ENCODE results near the gene SP5. TPM values are rescaled to one million over a fixed set of nuclear protein-coding genes. Genes with fewer than 3 reads are reported as not detected.
A peak's percentile ranks its signal among the peaks of the same experiment; 100 is the strongest.

SP5 gene
- total and polyA plus RNA-seq, 9 of the 15 experiments (the other 6 are each of a cell fraction or from before 2014, with no cell fraction given), result 0.03 to 1.7 (median 0.16) TPM; not detected in 1

DNA sequence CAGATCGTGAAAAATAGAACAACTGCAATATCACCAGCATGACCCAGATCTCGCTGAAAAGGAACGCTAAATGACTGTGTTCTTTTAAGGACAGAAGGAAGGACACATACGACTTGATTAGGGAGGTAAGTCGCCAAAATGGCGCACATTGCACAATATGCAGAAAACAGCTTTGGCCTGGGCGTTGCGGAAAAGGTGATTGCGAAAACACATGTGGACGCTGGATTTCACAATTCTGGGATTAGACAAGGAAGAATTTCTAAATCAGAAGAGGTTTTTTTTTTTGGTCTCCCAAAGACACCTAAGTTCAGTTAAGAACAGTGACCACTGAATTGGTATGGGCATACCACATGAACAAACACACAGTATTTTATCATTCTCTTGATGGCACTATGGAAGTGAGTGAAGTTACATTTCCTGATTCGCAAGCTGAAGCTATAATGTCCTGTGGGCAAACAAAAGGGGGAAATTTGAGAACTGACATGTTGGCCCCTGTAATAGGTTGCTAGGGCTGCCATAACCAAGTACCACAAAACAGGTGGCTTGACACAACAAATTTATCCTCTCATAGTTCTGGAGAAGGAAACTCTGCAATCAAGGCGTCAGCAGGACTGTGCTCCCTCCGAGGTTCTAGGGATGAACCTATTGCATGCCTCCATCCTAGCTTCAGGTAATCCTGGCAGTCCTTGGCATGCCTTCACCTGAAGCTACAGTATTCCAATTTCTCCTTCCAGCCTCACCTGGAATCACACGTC lies 29.3 kb downstream of the SP5 start (continued):
- TF ChIP-seq NUFIP1 (IDR thresholded peaks at IDR 0.05; ENCODE audit: partially characterized antibody) (no peak), ZKSCAN8 (CRISPR knock-in tag; IDR thresholded peaks at IDR 0.05) (no peak), ZNF316 (IDR thresholded peaks at IDR 0.05) (peak; percentile 74), TAF7 (tag; IDR thresholded peaks at IDR 0.05) (no peak), NR3C1 (CRISPR knock-in tag; IDR thresholded peaks at IDR 0.05) (no peak), POLR2B (IDR thresholded peaks at IDR 0.05; ENCODE audit: low read depth, partially characterized antibody) (no peak), CBX2 (IDR thresholded peaks at IDR 0.05; ENCODE audit: insufficient read depth, low read length, poor library complexity, severe bottlenecking) (no peak), POLR3G (IDR thresholded peaks at IDR 0.05; ENCODE audit: extremely low read depth, insufficient read length, insufficient replicate concordance) (no peak), MCM2 (IDR thresholded peaks at IDR 0.05; ENCODE audit: low read depth) (no peak), ZNF780A (CRISPR knock-in tag; IDR thresholded peaks at IDR 0.05) (no peak), HIVEP1 (CRISPR knock-in tag; IDR thresholded peaks at IDR 0.05) (no peak), SREBF2 (CRISPR knock-in tag; IDR thresholded peaks at IDR 0.05) (no peak), ZNF551 (CRISPR knock-in tag; IDR thresholded peaks at IDR 0.05) (no peak), FOXJ2 (tag; IDR thresholded peaks at IDR 0.05) (no peak), MTA3 (IDR thresholded peaks at IDR 0.05; ENCODE audit: borderline replicate concordance) (no peak), PTBP1 (IDR thresholded peaks at IDR 0.05; ENCODE audit: low read depth, low read length) (no peak)
- TF ChIP-seq, protein P1, sequence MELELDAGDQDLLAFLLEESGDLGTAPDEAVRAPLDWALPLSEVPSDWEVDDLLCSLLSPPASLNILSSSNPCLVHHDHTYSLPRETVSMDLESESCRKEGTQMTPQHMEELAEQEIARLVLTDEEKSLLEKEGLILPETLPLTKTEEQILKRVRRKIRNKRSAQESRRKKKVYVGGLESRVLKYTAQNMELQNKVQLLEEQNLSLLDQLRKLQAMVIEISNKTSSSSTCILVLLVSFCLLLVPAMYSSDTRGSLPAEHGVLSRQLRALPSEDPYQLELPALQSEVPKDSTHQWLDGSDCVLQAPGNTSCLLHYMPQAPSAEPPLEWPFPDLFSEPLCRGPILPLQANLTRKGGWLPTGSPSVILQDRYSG (tag; conservative IDR thresholded peaks at IDR 0.05; ENCODE audit: low read depth), result no peak
- TF ChIP-seq, protein P2, sequence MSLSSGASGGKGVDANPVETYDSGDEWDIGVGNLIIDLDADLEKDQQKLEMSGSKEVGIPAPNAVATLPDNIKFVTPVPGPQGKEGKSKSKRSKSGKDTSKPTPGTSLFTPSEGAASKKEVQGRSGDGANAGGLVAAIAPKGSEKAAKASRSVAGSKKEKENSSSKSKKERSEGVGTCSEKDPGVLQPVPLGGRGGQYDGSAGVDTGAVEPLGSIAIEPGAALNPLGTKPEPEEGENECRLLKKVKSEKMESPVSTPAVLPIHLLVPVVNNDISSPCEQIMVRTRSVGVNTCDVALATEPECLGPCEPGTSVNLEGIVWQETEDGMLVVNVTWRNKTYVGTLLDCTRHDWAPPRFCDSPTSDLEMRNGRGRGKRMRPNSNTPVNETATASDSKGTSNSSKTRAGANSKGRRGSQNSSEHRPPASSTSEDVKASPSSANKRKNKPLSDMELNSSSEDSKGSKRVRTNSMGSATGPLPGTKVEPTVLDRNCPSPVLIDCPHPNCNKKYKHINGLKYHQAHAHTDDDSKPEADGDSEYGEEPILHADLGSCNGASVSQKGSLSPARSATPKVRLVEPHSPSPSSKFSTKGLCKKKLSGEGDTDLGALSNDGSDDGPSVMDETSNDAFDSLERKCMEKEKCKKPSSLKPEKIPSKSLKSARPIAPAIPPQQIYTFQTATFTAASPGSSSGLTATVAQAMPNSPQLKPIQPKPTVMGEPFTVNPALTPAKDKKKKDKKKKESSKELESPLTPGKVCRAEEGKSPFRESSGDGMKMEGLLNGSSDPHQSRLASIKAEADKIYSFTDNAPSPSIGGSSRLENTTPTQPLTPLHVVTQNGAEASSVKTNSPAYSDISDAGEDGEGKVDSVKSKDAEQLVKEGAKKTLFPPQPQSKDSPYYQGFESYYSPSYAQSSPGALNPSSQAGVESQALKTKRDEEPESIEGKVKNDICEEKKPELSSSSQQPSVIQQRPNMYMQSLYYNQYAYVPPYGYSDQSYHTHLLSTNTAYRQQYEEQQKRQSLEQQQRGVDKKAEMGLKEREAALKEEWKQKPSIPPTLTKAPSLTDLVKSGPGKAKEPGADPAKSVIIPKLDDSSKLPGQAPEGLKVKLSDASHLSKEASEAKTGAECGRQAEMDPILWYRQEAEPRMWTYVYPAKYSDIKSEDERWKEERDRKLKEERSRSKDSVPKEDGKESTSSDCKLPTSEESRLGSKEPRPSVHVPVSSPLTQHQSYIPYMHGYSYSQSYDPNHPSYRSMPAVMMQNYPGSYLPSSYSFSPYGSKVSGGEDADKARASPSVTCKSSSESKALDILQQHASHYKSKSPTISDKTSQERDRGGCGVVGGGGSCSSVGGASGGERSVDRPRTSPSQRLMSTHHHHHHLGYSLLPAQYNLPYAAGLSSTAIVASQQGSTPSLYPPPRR (CRISPR knock-in tag; IDR thresholded peaks at IDR 0.05; ENCODE audit: borderline replicate concordance), result no peak
- TF ChIP-seq, protein P3, sequence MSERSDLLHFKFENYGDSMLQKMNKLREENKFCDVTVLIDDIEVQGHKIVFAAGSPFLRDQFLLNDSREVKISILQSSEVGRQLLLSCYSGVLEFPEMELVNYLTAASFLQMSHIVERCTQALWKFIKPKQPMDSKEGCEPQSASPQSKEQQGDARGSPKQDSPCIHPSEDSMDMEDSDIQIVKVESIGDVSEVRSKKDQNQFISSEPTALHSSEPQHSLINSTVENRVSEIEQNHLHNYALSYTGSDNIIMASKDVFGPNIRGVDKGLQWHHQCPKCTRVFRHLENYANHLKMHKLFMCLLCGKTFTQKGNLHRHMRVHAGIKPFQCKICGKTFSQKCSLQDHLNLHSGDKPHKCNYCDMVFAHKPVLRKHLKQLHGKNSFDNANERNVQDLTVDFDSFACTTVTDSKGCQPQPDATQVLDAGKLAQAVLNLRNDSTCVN (CRISPR knock-in tag; IDR thresholded peaks at IDR 0.05), result no peak
- TF ChIP-seq, protein P4, sequence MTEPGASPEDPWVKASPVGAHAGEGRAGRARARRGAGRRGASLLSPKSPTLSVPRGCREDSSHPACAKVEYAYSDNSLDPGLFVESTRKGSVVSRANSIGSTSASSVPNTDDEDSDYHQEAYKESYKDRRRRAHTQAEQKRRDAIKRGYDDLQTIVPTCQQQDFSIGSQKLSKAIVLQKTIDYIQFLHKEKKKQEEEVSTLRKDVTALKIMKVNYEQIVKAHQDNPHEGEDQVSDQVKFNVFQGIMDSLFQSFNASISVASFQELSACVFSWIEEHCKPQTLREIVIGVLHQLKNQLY (CRISPR knock-in tag; conservative IDR thresholded peaks at IDR 0.05), result no peak
